K562 (cell line): ENCODE measurements around the gene PCP2. TPM values are rescaled to one million over a fixed set of nuclear protein-coding genes. Genes with fewer than 3 reads are reported as not detected.
A peak's percentile ranks its signal among the peaks of the same experiment; 100 is the strongest.

Source experiments
- CBFB ChIP-seq: sonication (generic); formaldehyde crosslinking; IDR thresholded peaks from 2 replicates; pipeline ENCODE4 v1.4.0; 2020; ENCODE audit warnings: mild to moderate bottlenecking, missing genetic modification reagents
- DPF2 ChIP-seq: fragments of 450-650 bp; IDR thresholded peaks from 2 replicates; pipeline ENCODE4 v1.6.1; 2016
- EHMT2 ChIP-seq: fragments of 450-650 bp; IDR thresholded peaks from 2 replicates; pipeline ENCODE4 v1.6.1; 2018; ENCODE audit warnings: antibody characterized with exemption
- ELF4 ChIP-seq: fragments of 450-650 bp; formaldehyde crosslinking; IDR thresholded peaks from 2 replicates; pipeline ENCODE4 v1.4.0; 2022; ENCODE audit warnings: missing genetic modification characterization
- ETS2 ChIP-seq: IDR thresholded peaks from 2 replicates; pipeline ENCODE4 v1.6.1; 2016; ENCODE audit warnings: borderline replicate concordance, missing genetic modification characterization, mild to moderate bottlenecking, moderate library complexity, missing compliant biosample characterization; ENCODE audit not compliant: poor library complexity, severe bottlenecking
- FOXJ2 ChIP-seq: fragments of 200-800 bp; sonication (Bioruptor generic); IDR thresholded peaks from 2 replicates; pipeline ENCODE4 v1.6.1; 2016; ENCODE audit warnings: missing genetic modification characterization, missing compliant biosample characterization
- ID3 ChIP-seq, 2 experiments: fragments of 250-450 bp in 1 of 2; fragments of 450-650 bp in 1 of 2; sonication (Bioruptor Pico) in 1 of 2; IDR thresholded peaks; 2 replicates each; pipeline versions ENCODE4 v1.6.1 to v1.8.0; 2016 to 2021; ENCODE audit warnings: mild to moderate bottlenecking in 2 of 2, moderate library complexity in 2 of 2, missing compliant biosample characterization in 1 of 2, missing genetic modification characterization in 1 of 2
- JUN ChIP-seq, 2 experiments: sonication (generic) in 1 of 2; formaldehyde crosslinking in 1 of 2; IDR thresholded peaks; 2 replicates each; pipeline versions ENCODE4 v1.6.1 to v1.8.0; 2012 to 2022; ENCODE audit warnings: borderline replicate concordance in 2 of 2, mild to moderate bottlenecking in 2 of 2, improper control_type of control experiment in 1 of 2, low read depth in 1 of 2, low read length in 1 of 2, missing genetic modification reagents in 1 of 2
- KDM4B ChIP-seq, 2 experiments: fragments of 450-650 bp in 1 of 2; sonication (generic) in 1 of 2; IDR thresholded peaks; 2 replicates each; pipeline ENCODE4 v1.6.1; 2016 to 2017; ENCODE audit warnings: borderline replicate concordance in 2 of 2, antibody characterized with exemption in 1 of 2, low read depth in 1 of 2, mild to moderate bottlenecking in 1 of 2
- MBD2 ChIP-seq: sonication (generic); IDR thresholded peaks from 2 replicates; pipeline ENCODE4 v1.6.1; 2016; ENCODE audit warnings: low read depth, borderline replicate concordance
- NFYB ChIP-seq: IDR thresholded peaks from 2 replicates; pipeline ENCODE4 v1.6.1; 2011; ENCODE audit warnings: mild to moderate bottlenecking, moderate library complexity; ENCODE audit not compliant: insufficient read length; ENCODE audit errors: extremely low read depth
- PKNOX1 ChIP-seq: fragments of 450-650 bp; IDR thresholded peaks from 2 replicates; pipeline ENCODE4 v1.6.1; 2016
- POLR2AphosphoS5 ChIP-seq: IDR thresholded peaks from 2 replicates; pipeline ENCODE4 v1.6.1; 2011; ENCODE audit warnings: mild to moderate bottlenecking, low read depth, low read length, moderate library complexity; ENCODE audit not compliant: control insufficient read depth, insufficient read depth
- RCOR1 ChIP-seq, 2 experiments: IDR thresholded peaks; 2 replicates each; pipeline ENCODE4 v1.6.1; 2012; ENCODE audit warnings: low read depth in 2 of 2, low read length in 2 of 2, borderline replicate concordance in 1 of 2, improper control_type of control experiment in 1 of 2
- SAFB ChIP-seq: fragments of 200-400 bp; formaldehyde crosslinking; IDR thresholded peaks from 2 replicates; pipeline ENCODE4 v1.6.1; 2017; ENCODE audit warnings: low read depth, low read length, borderline replicate concordance
- SMARCE1 ChIP-seq: fragments of 450-650 bp; IDR thresholded peaks from 2 replicates; pipeline ENCODE4 v1.7.1; 2016; ENCODE audit warnings: mild to moderate bottlenecking
- SNRNP70 ChIP-seq: fragments of 200-400 bp; formaldehyde crosslinking; optimal IDR thresholded peaks from 2 replicates; pipeline ENCODE3; 2017; ENCODE audit warnings: low read depth, low read length
- TEAD2 ChIP-seq: fragments of 450-650 bp; IDR thresholded peaks from 2 replicates; pipeline ENCODE4 v1.6.1; 2016; ENCODE audit warnings: missing genetic modification characterization, control low read depth, missing compliant biosample characterization
- XRCC3 ChIP-seq: fragments of 450-650 bp; IDR thresholded peaks from 2 replicates; pipeline ENCODE4 v1.6.1; 2017; ENCODE audit warnings: mild to moderate bottlenecking, moderate library complexity
- ZNF121 ChIP-seq: sonication (generic); formaldehyde crosslinking; conservative IDR thresholded peaks from 2 replicates; pipeline ENCODE4 v1.8.0; 2022; ENCODE audit warnings: missing genetic modification reagents
- ZNF24 ChIP-seq: fragments of 450-650 bp; IDR thresholded peaks from 2 replicates; pipeline ENCODE4 v1.6.1; 2016
- ZNF655 ChIP-seq: fragments of 250-450 bp; sonication (Bioruptor Pico); IDR thresholded peaks from 2 replicates; pipeline ENCODE4 v1.5.0; 2021
- ZNF696 ChIP-seq: fragments of 250-450 bp; sonication (Bioruptor Pico); conservative IDR thresholded peaks from 2 replicates; pipeline ENCODE4 v1.4.0; 2020; ENCODE audit warnings: mild to moderate bottlenecking, moderate library complexity
- polyA plus RNA-seq, 8 experiments: library from polyadenylated mRNA; depleted of rRNA in 4 of 8; stranded (reverse) in 5 of 8; unstranded in 3 of 8; fragments of >200 nt; fragmentation: Nextera tagmentation in 2 of 8; fragmentation: Illumina TruSeq in 1 of 8; extraction: Ambion mirVana in 2 of 8; extraction: Trizol in 1 of 8; gene quantifications; 2 replicates each; pipeline versions ENCODE4 v1.2.1 to v1.2.3, GENCODE V29; 2011 to 2014; ENCODE audit warnings: inconsistent platforms in 1 of 8, missing spikeins in 1 of 8
- total RNA-seq, 7 experiments: library from RNA; depleted of rRNA in 6 of 7; stranded (reverse); fragments of >200 nt in 6 of 7; fragmentation: Illumina TruSeq in 2 of 7; extraction: Trizol in 2 of 7; gene quantifications; 2 replicates each; pipeline versions ENCODE4 v1.2.1 to v1.2.3, GENCODE V29; 2011 to 2021; ENCODE audit warnings: low replicate concordance in 1 of 7

PCP2 gene
- total and polyA plus RNA-seq, 9 of the 15 experiments (the other 6 are each of a cell fraction or from before 2014, with no cell fraction given) = 0.17 to 1.3 (median 0.49) TPM; not detected in 3

GRCh38 chr19:7680606-7681339, 47.3 kb upstream of the PCP2 start, which contains the start of gene TRAPPC5 (continued):
- no peak for TF ChIP-seq POLR2AphosphoS5
- no peak for TF ChIP-seq EHMT2
- no peak for TF ChIP-seq ELF4 (CRISPR knock-in tag)
- TF ChIP-seq SMARCE1 = no peak
- TF ChIP-seq TEAD2 (tag) = no peak
- no peak for TF ChIP-seq ZNF655 (CRISPR knock-in tag)
- no peak for TF ChIP-seq ZNF24
- no peak for TF ChIP-seq CBFB (CRISPR knock-in tag)
- TF ChIP-seq SNRNP70 = no peak
- no peak for TF ChIP-seq PKNOX1
- TF ChIP-seq ZNF121 (CRISPR knock-in tag) = 0 out of 2 replicates have a peak, but pooled peaks have one; percentile 3
- no peak for TF ChIP-seq KDM4B (IDR thresholded peaks at IDR 0.05; ENCODE audit: borderline replicate concordance in 2 of 2, low read depth in 1 of 2)
- no peak for TF ChIP-seq JUN (IDR thresholded peaks at IDR 0.05; ENCODE audit: borderline replicate concordance, low read depth, low read length)
- no peak for TF ChIP-seq JUN (CRISPR knock-in tag; IDR thresholded peaks at IDR 0.05; ENCODE audit: borderline replicate concordance)
- TF ChIP-seq ID3 (CRISPR knock-in tag; IDR thresholded peaks at IDR 0.05) = no peak
- TF ChIP-seq ID3 (tag; IDR thresholded peaks at IDR 0.05) = peak; percentile 71; the same call in 1 of the 2 replicates
- TF ChIP-seq FOXJ2 = no peak
- TF ChIP-seq XRCC3 = no peak
- TF ChIP-seq DPF2 = no peak
- TF ChIP-seq MBD2 = no peak
- no peak for TF ChIP-seq NFYB
- 0 out of 4 replicates have a peak, but pooled peaks of 1 of the 2 experiments have one; percentile 15 for TF ChIP-seq RCOR1 (IDR thresholded peaks at IDR 0.05; ENCODE audit: borderline replicate concordance in 1 of 2, low read depth in 2 of 2, low read length in 2 of 2)
- TF ChIP-seq ZNF696 (CRISPR knock-in tag) = no peak
- peak; percentile 97 for TF ChIP-seq SAFB
- no peak for TF ChIP-seq ETS2 (tag)
